GM12892 (cell line): ENCODE results near the gene ANG.

Experiments
- POLR2A ChIP-seq: IDR thresholded peaks from 2 replicates; pipeline ENCODE4 v1.6.1; 2011; ENCODE audit warnings: low read depth, low read length, control low read depth
- POLR2AphosphoS5 ChIP-seq: IDR thresholded peaks from 2 replicates; pipeline ENCODE4 v1.6.1; 2011; ENCODE audit warnings: low read depth, low read length, control low read depth
- TAF1 ChIP-seq: IDR thresholded peaks from 2 replicates; pipeline ENCODE4 v1.6.1; 2011; ENCODE audit warnings: low read depth, mild to moderate bottlenecking, control low read depth, low read length, borderline replicate concordance

- TF ChIP-seq TAF1 (no peak), POLR2A (no peak), POLR2AphosphoS5 (no peak)
Measured at GRCh38 chr14:20680363-20680762, 8.2 kb upstream of the ANG start.
